ENCODE data around the gene LRRC3B.

The LRRC3B gene

DNA sequence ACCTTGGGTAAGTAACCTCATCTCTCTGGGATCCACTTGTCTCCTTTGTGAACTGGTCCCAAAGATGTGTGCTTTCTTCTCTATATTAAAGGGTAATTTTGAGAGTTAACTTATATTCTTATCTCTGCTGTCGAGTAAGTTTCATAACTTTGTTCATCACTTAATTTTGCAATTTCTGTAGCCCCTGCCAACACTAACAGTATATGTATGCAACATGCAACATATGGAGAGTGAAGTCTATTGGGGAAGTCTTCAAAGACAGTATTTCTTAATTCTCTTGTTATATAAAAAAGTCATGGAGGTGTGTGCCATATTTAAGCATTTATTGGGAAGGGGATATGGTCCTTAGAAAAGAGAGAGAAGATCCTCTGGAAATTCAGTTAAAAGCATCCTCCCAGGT is 85.9 kb downstream of the LRRC3B start:
- DNase-seq (ENCODE audit: low spot score), result no peak

DNA sequence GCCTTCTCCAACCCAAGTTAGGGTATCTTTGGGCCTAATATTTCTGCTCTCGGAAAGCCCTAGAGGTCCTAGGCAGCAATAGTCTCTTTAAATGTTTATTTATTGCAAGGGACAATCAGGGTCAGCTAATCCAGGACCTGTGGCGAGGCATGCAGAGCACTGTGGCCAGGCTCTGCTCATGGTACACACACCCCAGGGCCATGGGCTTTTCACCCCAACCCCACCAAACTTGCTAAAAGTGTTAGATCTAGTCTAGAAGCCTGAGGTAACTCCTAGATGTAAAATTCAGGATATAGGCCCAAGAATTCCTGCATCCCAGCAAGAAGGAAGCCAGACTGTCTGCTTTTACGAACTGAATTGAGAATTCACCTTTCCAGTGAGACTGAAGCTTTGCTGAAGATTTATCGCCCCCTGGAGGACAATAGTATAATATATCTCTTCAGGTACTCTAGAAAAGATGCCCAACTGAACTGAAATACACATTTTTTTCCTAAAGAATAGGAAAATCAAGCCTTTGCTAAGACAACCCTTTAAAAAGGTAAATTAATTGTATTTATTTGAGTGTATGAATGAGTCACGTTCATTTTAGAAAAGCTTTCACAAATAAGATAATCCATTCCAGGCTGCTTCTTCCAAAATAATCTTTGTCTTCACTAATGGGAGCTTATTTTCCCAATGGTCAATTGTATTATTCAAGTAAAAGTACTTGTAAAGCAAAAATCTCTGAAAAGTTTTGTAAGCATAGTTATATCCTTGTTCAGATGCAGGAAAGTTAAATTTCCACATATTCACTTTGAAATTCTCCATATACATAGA is 89.8 kb downstream of the LRRC3B start:
- DNase-seq (ENCODE audit: low spot score), result peak; percentile 7

DNA sequence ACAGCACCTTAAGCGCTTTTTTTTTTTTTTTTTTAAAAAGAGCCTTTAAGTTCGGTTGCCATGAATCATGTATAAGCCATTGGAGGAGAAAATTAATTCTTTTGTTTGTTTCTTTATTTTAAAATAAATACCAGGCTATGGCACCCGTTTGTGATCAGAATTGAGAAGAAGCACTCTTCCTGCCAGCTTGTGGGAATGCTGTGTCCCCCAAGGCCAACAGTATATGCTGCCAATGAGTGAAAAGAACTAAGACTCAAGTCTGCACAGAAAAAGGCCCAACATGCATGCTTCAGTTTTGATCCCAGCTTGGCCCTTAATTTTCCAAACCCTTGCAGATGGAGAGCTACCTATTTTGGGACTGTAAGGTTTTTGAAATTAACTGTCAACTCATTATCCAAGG is 90.5 kb downstream of the LRRC3B start:
- DNase-seq (ENCODE audit: low spot score), result no peak

DNA sequence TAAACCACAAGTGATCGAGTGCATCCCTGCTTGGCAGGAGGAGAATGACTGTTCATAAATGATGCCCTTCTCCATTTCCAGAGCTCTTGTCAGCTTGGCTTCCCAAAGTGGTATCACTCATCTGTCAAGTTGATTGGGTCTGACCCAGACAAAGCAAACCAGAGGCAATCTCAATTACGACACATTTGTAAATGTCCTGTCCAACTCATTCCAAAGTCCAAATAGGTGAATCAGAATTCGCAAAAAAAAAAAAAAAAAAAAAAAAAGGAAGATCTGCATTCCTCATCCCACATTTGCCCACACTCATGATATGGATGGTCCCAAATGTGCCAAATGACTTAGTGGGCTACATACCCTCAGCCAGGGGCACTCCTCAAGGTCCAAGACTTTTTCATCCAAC is 91.9 kb downstream of the LRRC3B start:
- DNase-seq (ENCODE audit: low spot score), result no peak

DNA sequence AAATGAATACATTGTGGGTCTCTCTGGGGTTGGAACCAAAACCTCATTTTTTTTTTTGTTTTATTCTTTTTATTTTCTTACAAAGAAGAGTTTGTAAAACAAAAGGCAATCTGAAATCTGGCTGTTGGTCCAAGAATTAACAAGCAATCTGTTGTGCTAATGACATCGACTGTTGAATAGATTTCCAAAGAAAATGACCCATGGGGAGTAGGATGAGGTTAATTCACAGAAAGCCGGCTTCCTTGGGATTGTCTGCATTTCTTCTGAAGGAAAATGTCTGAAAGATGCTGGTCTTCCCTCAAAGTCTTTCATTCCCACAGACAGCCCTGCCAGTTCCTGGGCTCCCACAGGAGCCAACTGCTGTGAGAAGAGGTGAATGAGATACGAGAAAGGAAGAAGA is 92.9 kb downstream of the LRRC3B start:
- no peak for DNase-seq (ENCODE audit: low spot score)

DNA sequence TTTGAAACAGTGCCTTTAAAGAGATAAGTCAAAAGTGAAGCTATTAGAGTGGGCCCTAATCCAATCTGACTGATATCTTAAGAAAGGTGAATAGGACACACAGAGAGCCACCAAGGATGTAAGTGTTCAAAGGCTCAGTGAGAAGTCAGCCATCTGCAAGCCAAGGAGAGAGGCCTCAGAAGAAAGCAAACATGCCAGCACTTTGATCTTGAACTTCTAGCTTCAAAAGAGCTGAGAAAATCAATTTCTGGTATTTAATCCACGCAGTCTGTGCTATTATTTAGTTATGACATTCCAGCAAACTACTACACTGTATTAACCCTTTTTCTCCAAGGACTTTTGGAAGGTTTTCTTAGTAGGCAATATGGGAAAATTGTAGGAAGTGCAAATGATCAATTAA is 95.7 kb downstream of the LRRC3B start:
- DNase-seq (ENCODE audit: low spot score), result no peak

DNA sequence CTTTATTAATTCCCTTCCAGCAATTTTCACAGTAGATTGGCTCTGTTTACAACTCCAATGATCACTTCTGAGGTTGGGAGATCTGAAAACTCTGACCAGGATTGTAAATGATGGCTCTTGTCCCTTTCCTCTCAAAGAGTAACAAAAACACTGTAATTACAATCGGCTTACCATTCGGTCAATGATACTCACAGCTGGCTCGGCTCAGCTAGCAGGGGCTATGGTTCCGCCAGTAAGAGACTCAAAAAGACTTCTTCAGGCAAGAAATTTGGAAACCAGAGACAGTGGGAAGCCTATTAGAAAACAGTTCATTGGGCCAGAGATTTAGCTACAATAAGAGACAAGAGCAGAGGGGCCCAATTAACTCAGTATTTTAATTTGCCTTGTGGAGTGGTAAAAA is 96.6 kb downstream of the LRRC3B start:
- no peak for DNase-seq (ENCODE audit: low spot score)

DNA sequence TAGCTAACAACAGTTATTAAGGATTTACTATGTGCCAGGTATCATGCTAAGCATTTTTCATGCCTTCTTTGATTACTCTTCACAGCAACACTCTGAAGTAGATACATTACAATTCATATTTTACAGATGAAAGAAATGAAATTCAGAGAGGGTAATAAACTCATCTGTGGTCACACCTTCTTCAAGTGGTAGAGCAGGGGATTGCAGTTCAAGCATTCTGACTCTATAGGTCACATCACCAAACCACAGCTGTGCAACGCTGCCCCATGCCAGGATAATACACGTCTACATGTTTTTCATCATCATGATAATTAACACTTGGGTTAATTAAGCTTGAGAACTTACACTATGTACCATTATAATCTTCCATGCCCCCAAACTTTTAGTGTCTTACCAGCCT is 98.5 kb downstream of the LRRC3B start:
- no peak for DNase-seq (ENCODE audit: low spot score)

DNA sequence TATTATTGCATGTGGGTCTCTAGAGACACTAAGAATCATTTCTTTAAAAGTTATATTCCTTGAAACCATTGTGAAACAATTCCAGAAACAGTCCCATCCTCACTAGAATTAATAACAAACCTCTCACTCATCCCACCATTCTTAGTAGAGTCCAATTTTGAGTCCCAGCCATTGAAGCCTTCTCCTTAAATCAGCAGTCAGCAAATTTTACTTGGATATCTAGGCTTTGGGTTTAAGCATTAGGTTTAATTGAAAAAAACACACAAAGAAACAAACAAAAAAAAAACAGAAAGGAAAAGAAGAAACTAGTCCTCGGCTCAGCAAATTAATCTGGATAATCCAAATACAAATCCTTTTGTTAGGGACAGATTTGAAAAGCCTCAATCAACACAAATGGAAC is 109.3 kb downstream of the LRRC3B start:
- no peak for DNase-seq (ENCODE audit: low spot score)

DNA sequence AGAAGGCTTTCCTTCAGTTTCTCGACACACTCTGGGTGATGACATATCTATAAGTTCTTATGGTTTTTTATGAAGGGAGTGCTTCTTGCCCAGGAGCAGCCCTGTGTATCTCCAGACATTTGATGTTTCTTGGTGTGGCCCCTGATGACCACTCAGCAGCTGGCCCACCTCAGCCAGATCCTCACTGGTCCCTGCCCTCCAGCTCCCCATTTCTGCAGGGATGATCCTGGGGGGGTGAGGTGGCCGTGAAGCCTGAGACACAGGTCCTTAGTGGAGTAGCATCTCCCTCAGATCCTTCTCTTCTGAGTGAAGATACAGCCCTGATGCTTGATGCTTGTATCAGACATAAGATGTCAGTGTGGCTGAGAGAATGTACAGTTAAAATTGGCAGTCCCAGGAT is 127.7 kb downstream of the LRRC3B start:
- no peak for DNase-seq (ENCODE audit: low spot score)

DNA sequence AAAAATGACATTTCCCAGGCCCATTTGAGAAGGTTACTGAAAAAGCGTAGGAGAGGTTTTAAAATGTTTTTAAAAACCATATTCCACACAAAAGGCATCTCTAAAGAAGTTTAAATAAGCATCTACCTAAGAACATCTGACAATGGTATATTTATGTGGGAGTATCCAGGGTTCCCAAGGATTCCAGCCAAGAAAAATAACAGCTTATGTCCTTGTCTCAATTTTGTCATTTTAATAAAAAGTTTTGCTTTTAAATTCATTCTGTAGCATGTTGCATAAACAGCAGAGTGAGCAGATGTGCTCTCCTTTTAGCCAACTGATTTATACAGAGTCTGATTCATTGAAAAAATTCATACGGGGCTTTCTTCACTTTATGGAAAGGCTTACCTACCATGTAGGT is 129.9 kb downstream of the LRRC3B start:
- no peak for DNase-seq (ENCODE audit: low spot score)

DNA sequence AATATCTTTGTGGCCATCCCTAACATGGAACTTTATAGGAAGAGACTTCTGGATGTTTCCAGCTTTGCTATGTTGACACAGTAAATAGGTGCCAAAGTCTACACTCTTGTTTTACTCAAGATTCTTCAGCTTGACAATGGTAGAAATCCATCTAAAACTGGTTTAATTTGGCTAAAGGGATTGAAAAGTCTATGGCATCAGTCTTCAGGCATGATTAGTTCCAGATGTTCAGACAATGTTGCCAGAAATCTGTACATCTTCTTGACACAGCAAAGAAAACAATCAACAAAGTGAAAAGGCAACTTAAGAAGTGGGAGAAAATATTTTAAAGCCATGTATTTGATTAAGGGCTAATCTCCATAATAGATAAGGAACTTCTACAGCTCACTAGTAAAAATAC is 130.5 kb downstream of the LRRC3B start:
- no peak for DNase-seq (ENCODE audit: low spot score)

DNA sequence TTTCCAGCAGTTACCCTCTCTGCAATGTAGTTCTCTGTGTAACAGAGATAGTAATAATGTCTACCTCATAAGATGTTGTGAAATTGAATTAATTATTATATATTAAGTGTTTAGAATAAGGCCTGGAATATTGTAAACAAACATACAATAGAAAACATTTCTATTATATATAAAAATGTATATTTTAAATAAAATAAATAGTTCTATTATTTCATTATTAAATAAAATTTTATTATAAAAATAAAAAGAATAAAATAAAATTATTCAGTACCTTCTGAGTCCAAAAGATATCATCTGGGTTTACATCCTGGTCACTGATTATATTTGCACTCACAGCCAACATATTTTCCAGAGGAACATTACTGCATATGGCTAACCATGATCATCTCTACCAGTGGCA is 135.4 kb downstream of the LRRC3B start:
- no peak for DNase-seq (ENCODE audit: low spot score)
